Kidney tubule cell (primary cell): ENCODE measurements around the gene ASTN1.

Experiments
- DNase-seq: peaks from one replicate; pipeline ENCODE4 v3.0.0-alpha.2; 2018; ENCODE audit warnings: low spot score

Gene ASTN1

DNA sequence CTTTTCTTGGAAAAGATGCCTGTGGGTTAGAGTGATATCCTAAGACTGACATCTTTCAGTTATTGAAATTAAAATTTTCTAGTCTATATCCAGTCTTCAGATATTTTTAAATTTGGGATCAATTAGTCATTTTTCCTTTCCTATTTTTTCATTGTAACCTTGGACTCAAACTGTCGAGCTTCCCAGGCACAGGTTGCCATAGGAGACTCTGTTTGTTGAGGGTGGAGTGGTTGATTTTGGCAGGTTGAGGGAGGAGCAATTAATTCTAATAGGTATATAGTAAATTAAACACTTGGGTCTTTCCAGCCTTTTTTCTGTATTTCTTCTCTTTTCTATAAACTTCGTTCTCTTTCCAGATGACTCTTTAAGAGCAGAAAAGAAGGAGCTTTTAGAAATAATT is 326.8 kb downstream of the ASTN1 start:
- DNase-seq, result no peak

DNA sequence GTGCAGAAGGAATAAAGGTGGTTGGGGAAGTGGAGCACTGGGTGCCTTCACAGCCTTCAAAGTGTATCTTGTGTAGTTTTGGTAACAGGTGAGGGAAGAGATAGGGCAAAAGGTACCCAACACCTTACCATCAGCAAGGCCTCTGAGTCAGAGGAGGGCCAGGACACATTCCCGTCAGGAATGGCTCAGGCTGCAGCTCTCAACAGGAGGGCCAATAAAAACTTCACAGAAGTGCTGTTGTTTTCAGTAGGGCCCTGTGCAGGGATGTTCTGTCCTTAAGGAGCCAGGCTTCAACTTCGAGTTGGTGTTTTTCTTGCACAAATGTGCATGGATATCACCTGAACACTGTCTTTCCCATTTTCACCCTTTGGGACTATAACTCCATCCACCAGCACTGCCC is 333.4 kb downstream of the ASTN1 start:
- no peak for DNase-seq

DNA sequence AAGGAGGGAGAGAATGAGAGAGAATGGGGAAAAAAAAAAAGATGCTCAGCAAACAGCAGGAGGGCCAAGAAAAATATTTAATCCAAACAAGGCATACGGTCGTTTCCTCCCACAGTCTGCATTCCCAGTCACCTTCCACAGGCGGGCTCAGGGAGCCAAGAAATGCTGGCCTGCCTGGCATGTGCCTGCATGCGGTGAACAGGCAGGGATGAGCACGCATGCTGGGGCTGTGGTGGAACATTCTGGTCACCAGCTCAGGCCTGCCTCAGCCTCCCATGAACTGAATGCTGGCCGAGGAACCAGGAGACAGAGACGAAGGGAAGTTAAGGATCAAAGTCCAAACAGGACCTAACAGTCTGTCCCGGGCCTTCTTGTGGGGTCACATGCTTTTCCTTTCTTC is 335.3 kb downstream of the ASTN1 start:
- no peak for DNase-seq

DNA sequence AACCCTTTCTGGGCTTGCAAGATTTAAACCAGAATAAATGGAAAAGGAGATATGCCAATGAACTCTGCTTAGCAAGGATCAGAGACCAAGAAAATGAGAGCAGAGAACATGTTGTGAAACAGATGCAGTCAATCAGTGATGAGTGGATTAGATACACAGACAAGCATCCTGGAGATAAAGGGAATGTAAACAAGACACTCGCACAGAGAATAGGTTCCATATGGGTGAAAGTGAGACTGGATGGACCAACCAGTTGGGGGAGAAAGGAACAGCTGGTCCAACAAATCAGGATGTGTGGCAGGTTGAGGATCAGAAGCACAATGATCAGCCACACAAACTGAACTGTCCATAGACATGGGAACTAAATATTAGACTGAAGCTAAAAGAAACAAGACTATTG is 338.2 kb downstream of the ASTN1 start:
- no peak for DNase-seq

GRCh38 chr1:176820391-176821031 is 344.0 kb downstream of the ASTN1 start:
- DNase-seq, result no peak

DNA sequence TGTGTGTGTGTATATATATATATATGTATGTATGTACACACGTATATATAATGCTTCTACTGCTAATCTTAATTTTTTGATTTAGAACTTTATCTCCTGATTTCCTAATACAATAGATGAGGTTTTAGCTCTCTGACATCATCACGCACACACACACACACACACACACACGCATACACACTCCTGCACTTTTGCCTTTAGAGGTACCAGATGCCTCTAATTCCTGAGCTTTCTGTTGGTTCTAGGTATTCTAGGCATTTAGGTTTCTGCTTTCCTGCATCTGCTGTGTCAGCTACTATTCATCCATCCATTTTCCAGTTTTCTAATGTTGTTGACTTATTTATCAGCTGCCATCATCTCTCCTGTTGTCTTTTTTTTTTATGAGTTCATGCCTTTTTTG is 348.3 kb downstream of the ASTN1 start:
- DNase-seq, result no peak

DNA sequence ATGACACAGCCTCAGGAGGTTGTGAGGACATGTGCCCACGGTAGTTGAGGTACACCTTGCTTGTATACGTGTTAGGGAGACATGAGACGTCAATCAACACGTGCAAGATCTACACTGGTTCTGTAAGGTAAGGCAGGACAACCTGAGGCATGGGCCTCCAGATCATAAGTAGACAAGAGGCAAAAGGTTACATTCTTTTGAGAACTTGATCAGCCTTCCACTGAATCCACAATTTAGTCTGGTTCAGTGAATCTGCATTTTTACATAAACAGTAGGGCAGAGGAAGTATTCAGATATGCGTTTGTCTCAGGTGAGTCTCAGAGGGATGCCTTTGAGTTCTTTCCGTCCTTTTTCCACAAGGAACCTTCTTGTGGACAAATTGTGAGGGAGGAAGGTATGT is 348.9 kb downstream of the ASTN1 start:
- DNase-seq, result no peak

GRCh38 chr1:176811511-176812288 is 352.8 kb downstream of the ASTN1 start:
- DNase-seq, result no peak

GRCh38 chr1:176809292-176809691 is 355.2 kb downstream of the ASTN1 start:
- DNase-seq, result no peak
